ENCODE data around the gene STARD8.

STARD8 gene

DNA sequence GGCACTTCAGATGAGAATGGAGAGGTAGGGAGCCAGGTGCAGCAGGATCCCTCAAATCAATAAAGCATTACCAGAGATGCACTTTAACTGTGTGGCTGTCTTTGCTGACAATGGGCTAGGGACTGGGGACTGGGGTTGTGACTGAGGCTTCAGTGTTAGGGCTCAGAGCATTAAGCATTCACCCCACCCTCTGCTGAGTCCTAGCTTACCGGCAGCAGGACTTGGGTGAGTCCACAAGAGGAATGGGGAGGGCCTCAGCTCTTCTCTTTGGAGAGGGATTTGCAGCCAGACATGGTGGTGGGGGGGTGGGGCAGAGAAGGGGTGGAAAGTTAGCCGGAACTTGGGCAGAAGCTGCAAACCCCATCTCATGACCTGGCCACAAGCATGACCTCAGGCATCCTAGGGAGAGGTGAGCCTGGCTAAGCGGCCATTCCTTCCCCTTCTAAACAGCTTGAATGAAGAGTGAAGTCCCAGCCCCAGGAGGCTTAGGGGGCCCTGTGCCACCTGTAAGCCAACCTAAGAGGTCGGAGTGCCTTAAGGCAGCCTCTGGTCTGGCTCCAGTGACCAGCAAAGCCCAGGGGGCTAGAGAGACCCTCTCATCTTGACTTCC is 78.4 kb downstream of the STARD8 start:
- TF ChIP-seq POLR2A (IDR thresholded peaks at IDR 0.05; ENCODE audit: extremely low read depth, insufficient read length) (no peak), MAX (IDR thresholded peaks at IDR 0.05; ENCODE audit: low read depth, low read length) (no peak), MYC (IDR thresholded peaks at IDR 0.05; ENCODE audit: low read depth, low read length) (no peak)
- TF ChIP-seq, protein P1, sequence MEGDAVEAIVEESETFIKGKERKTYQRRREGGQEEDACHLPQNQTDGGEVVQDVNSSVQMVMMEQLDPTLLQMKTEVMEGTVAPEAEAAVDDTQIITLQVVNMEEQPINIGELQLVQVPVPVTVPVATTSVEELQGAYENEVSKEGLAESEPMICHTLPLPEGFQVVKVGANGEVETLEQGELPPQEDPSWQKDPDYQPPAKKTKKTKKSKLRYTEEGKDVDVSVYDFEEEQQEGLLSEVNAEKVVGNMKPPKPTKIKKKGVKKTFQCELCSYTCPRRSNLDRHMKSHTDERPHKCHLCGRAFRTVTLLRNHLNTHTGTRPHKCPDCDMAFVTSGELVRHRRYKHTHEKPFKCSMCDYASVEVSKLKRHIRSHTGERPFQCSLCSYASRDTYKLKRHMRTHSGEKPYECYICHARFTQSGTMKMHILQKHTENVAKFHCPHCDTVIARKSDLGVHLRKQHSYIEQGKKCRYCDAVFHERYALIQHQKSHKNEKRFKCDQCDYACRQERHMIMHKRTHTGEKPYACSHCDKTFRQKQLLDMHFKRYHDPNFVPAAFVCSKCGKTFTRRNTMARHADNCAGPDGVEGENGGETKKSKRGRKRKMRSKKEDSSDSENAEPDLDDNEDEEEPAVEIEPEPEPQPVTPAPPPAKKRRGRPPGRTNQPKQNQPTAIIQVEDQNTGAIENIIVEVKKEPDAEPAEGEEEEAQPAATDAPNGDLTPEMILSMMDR (IDR thresholded peaks at IDR 0.05; ENCODE audit: low read depth, low read length): no peak
- no peak for DNase-seq (ENCODE audit: low read depth)
- H3K4me3 ChIP-seq (ENCODE audit: low read depth, low read length): no peak overlapping the region

DNA sequence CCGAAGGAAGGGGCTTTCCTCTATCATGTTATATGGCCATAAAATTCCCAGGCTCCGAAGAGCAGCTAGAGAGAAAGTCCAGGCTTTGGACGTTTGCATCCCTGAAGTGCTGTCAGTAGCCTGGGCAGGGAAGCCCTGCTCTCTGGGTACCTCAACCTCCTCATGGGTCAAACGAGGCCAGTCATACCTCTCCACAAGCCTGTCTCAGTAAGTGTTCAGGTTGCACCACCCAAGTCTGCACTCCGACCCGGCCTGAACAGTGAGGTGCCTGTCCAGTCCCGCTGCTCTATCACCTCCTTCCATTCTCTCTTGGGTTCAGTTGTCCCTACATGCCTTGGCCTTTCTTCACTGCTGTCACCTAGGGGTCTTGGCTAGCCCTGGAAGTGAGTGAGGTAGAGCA is 78.9 kb downstream of the STARD8 start:
- H3K4me3 ChIP-seq (ENCODE audit: low read depth, low read length): no peak overlapping the region
- TF ChIP-seq POLR2A (IDR thresholded peaks at IDR 0.05; ENCODE audit: extremely low read depth, insufficient read length): no peak
- no peak for TF ChIP-seq MYC (IDR thresholded peaks at IDR 0.05; ENCODE audit: low read depth, low read length)
- no peak for TF ChIP-seq MAX (IDR thresholded peaks at IDR 0.05; ENCODE audit: low read depth, low read length)
- TF ChIP-seq, protein P1 (IDR thresholded peaks at IDR 0.05; ENCODE audit: low read depth, low read length): no peak
- no peak for DNase-seq (ENCODE audit: low read depth)

DNA sequence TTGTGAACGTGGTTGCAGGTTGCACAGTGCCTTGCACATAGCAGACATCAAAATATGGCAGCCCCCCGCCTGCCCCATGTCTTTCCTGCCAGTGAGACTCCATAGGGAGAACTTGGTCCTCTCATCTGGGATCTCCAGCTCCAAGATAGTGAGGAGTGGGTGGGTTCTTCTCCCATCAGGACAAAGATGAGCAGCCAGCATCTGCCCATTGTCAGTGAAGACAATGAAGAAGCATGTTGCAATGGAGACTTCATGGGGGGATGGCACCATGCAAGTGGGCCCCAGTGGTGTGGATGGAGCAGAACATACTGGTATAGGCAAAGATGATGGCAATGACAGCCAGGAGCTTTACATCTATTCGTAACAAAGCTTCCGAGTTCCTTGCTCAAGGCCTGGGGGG is 80.2 kb downstream of the STARD8 start:
- H3K4me3 ChIP-seq (ENCODE audit: low read depth, low read length): no peak overlapping the region
- TF ChIP-seq MAX (IDR thresholded peaks at IDR 0.05; ENCODE audit: low read depth, low read length) (no peak), POLR2A (IDR thresholded peaks at IDR 0.05; ENCODE audit: extremely low read depth, insufficient read length) (no peak), MYC (IDR thresholded peaks at IDR 0.05; ENCODE audit: low read depth, low read length) (no peak)
- TF ChIP-seq, protein P1 (IDR thresholded peaks at IDR 0.05; ENCODE audit: low read depth, low read length): no peak
- no peak for DNase-seq (ENCODE audit: low read depth)

- H3K4me3 ChIP-seq (ENCODE audit: low read depth, low read length): no peak overlapping the region
- TF ChIP-seq, protein P1 (IDR thresholded peaks at IDR 0.05; ENCODE audit: low read depth, low read length): no peak
- no peak for TF ChIP-seq POLR2A (IDR thresholded peaks at IDR 0.05; ENCODE audit: extremely low read depth, insufficient read length)
- TF ChIP-seq MAX (IDR thresholded peaks at IDR 0.05; ENCODE audit: low read depth, low read length): no peak
- TF ChIP-seq MYC (IDR thresholded peaks at IDR 0.05; ENCODE audit: low read depth, low read length): no peak
- no peak for DNase-seq (ENCODE audit: low read depth)
These were observed 80.7 kb downstream of the STARD8 start for GRCh38 chrX:68728186-68728585.

- no peak overlapping the region for H3K4me3 ChIP-seq (ENCODE audit: low read depth, low read length)
- TF ChIP-seq POLR2A (IDR thresholded peaks at IDR 0.05; ENCODE audit: extremely low read depth, insufficient read length): no peak
- TF ChIP-seq MAX (IDR thresholded peaks at IDR 0.05; ENCODE audit: low read depth, low read length): no peak
- TF ChIP-seq, protein P1 (IDR thresholded peaks at IDR 0.05; ENCODE audit: low read depth, low read length): no peak
- TF ChIP-seq MYC (IDR thresholded peaks at IDR 0.05; ENCODE audit: low read depth, low read length): no peak
- no peak for DNase-seq (ENCODE audit: low read depth)
These were observed 83.8 kb downstream of the STARD8 start for GRCh38 chrX:68731254-68731653.
